Endodermal cell (in vitro differentiated cells): ENCODE measurements around the gene ATG16L1. TPM values are rescaled to one million over a fixed set of nuclear protein-coding genes. Genes with fewer than 3 reads are reported as not detected.

Source experiments
- DNase-seq: peaks from one replicate; pipeline ENCODE4 v3.0.0-alpha.2; 2017
- H3K27ac ChIP-seq: 2 replicates; pipeline ENCODE4 v1.5.1; 2013; ENCODE audit warnings: mild to moderate bottlenecking, low read depth, low read length, moderate library complexity
- H3K27me3 ChIP-seq: 2 replicates; pipeline ENCODE4 v1.6.1; 2013; ENCODE audit warnings: mild to moderate bottlenecking, low read length, moderate library complexity; ENCODE audit not compliant: insufficient read depth, control insufficient read depth, poor library complexity, severe bottlenecking
- H3K36me3 ChIP-seq: 2 replicates; pipeline ENCODE4 v1.7.0; 2013; ENCODE audit warnings: mild to moderate bottlenecking, low read length, moderate library complexity; ENCODE audit not compliant: control insufficient read depth, insufficient read depth
- H3K4me1 ChIP-seq: one replicate; pipeline ENCODE4 v1.7.0; 2013; ENCODE audit warnings: low read length; ENCODE audit not compliant: control insufficient read depth, insufficient read depth
- H3K4me3 ChIP-seq: 2 replicates; pipeline ENCODE4 v1.5.1; 2013; ENCODE audit warnings: mild to moderate bottlenecking, low read length, moderate library complexity
- H3K9ac ChIP-seq: 2 replicates; pipeline ENCODE4 v1.6.1; 2013; ENCODE audit warnings: mild to moderate bottlenecking, low read length, moderate library complexity; ENCODE audit not compliant: poor library complexity, severe bottlenecking; ENCODE audit errors: extremely low read depth
- H3K9me3 ChIP-seq: 2 replicates; pipeline ENCODE4 v1.6.1; 2013; ENCODE audit warnings: mild to moderate bottlenecking, low read length, moderate library complexity; ENCODE audit not compliant: control insufficient read depth
- H3K27ac Mint-ChIP-seq: 2 replicates; pipeline ENCODE4 v1.8.0; 2020; ENCODE audit warnings: mixed read lengths
- H3K27me3 Mint-ChIP-seq: 2 replicates; pipeline ENCODE4 v1.8.0; 2021; ENCODE audit warnings: mild to moderate bottlenecking, mixed read lengths; ENCODE audit not compliant: insufficient read depth
- H3K36me3 Mint-ChIP-seq: 2 replicates; pipeline ENCODE4 v1.8.0; 2020; ENCODE audit warnings: low read depth, mixed read lengths
- H3K4me1 Mint-ChIP-seq: 2 replicates; pipeline ENCODE4 v1.8.0; 2020; ENCODE audit warnings: mixed read lengths
- H3K4me3 Mint-ChIP-seq: 2 replicates; pipeline ENCODE4 v1.8.0; 2020; ENCODE audit warnings: mild to moderate bottlenecking, moderate library complexity, mixed read lengths
- H3K9me3 Mint-ChIP-seq: 2 replicates; pipeline ENCODE4 v1.8.0; 2020; ENCODE audit warnings: mild to moderate bottlenecking, mixed read lengths
- CTCF ChIP-seq: fragments of 200-600 bp; sonication (generic); conservative IDR thresholded peaks from 2 replicates; pipeline ENCODE4 v1.5.0; 2021; ENCODE audit warnings: antibody characterized with exemption, mild to moderate bottlenecking
- WGBS, 2 experiments: methylation state at CpG; one replicate each; pipeline versions ENCODE4 v1.1.5 to v1.1.7; 2013; ENCODE audit warnings: missing lambda C conversion rate in 2 of 2, mixed read lengths in 1 of 2; ENCODE audit not compliant: insufficient coverage in 1 of 2, insufficient read length in 1 of 2; 5-methylcytosine and 5-hydroxymethylcytosine counted together
- total RNA-seq, 2 donors: library from RNA; stranded (reverse); fragmentation: NEBNext Ultra II Directional in 1 of 2; extraction: Animal tissue kit (Norgen Biotek cat#: 25700) in 1 of 2; gene quantifications; 2 replicates in 1 of 2; 3 replicates in 1 of 2; pipeline ENCODE4 v1.2.1, GENCODE V29; 2021

Gene ATG16L1
- total RNA-seq, 2 donors from 2014 or later = 29.6 to 31.6 TPM

- Histone ChIP-seq H3K9me3 (peaks cover 6% of the 10 kb centered on the region), H3K27ac (no peak overlapping the region), H3K36me3 (no peaks in the 10 kb centered on the region), H3K4me1 (no peaks in the 10 kb centered on the region), H3K9ac (no peak overlapping the region), H3K27me3 (peaks cover 18% of the 10 kb centered on the region), H3K4me3 (no peak overlapping the region)
- Mint-ChIP-seq H3K27me3 (peaks cover 26% of the 10 kb centered on the region), H3K9me3 (peaks cover 4% of the 10 kb centered on the region), H3K27ac (no peak overlapping the region), H3K4me3 (no peak overlapping the region), H3K36me3 (no peaks in the 10 kb centered on the region), H3K4me1 (peaks cover 8% of the 10 kb centered on the region)
- TF ChIP-seq CTCF = no peak
- no peak for DNase-seq
- 89% methylated on average over 5 of the region's 5 CpGs for WGBS, 2 experiments
These were observed 85.1 kb downstream of the ATG16L1 start for GRCh38 chr2:233336541-233336940.

- H3K4me3 Mint-ChIP-seq = no peak overlapping the region
These were observed 86.6 kb downstream of the ATG16L1 start for GRCh38 chr2:233338046-233338445.

GRCh38 chr2:233338812-233339368 lies 87.4 kb downstream of the ATG16L1 start:
- no peak overlapping the region for H3K4me3 Mint-ChIP-seq
- WGBS, 2 experiments = 89 to 100% methylated on average over 2 to 3 of the region's 3 CpGs
- Histone ChIP-seq H3K9me3 (peaks cover 6% of the 10 kb centered on the region), H3K36me3 (no peaks in the 10 kb centered on the region), H3K27me3 (peaks cover 16% of the 10 kb centered on the region), H3K9ac (no peak overlapping the region), H3K27ac (no peak overlapping the region), H3K4me3 (no peak overlapping the region), H3K4me1 (no peaks in the 10 kb centered on the region)
- H3K4me1 Mint-ChIP-seq = peaks cover 8% of the 10 kb centered on the region
- peaks cover 18% of the 10 kb centered on the region for H3K27me3 Mint-ChIP-seq
- no peak overlapping the region for H3K27ac Mint-ChIP-seq
- TF ChIP-seq CTCF = no peak
- H3K36me3 Mint-ChIP-seq = no peaks in the 10 kb centered on the region
- H3K9me3 Mint-ChIP-seq = peaks cover 6% of the 10 kb centered on the region
- no peak for DNase-seq

More at GRCh38 chr2:233338046-233338445, 86.6 kb downstream of the ATG16L1 start:
- H3K4me3 ChIP-seq = no peak overlapping the region
- no peak overlapping the region for H3K9ac ChIP-seq
- no peaks in the 10 kb centered on the region for H3K36me3 ChIP-seq
- peaks cover 18% of the 10 kb centered on the region for H3K27me3 ChIP-seq
- peaks cover 6% of the 10 kb centered on the region for H3K9me3 ChIP-seq
- H3K36me3 Mint-ChIP-seq = no peaks in the 10 kb centered on the region
- peaks cover 23% of the 10 kb centered on the region for H3K27me3 Mint-ChIP-seq
- H3K27ac ChIP-seq = no peak overlapping the region
- H3K4me1 ChIP-seq = no peaks in the 10 kb centered on the region
- 86 to 87% methylated on average over 4 to 5 of the region's 5 CpGs for WGBS, 2 experiments
- H3K27ac Mint-ChIP-seq = no peak overlapping the region
- no peak for DNase-seq
- H3K4me1 Mint-ChIP-seq = peaks cover 8% of the 10 kb centered on the region
- peak; percentile 41 for TF ChIP-seq CTCF
- H3K9me3 Mint-ChIP-seq = peaks cover 6% of the 10 kb centered on the region
